GM18868 (cell line): ENCODE results near the gene SLC30A3.

Experiments used
- ATAC-seq: cut with Tn5 transposase; IDR thresholded peaks from one replicate; pipeline ENCODE4 v1.9.1; 2021; ENCODE audit warnings: mild to moderate bottlenecking, moderate library complexity; ENCODE audit not compliant: unreplicated experiment

Gene SLC30A3

GRCh38 chr2:27236626-27237025 lies 26.2 kb downstream of the SLC30A3 start:
- no peak for ATAC-seq

GRCh38 chr2:27236136-27236535 lies 26.7 kb downstream of the SLC30A3 start:
- ATAC-seq = no peak

- no peak for ATAC-seq
Measured at GRCh38 chr2:27233341-27233740, 29.5 kb downstream of the SLC30A3 start.

- no peak for ATAC-seq
Measured at GRCh38 chr2:27231921-27232320, 30.9 kb downstream of the SLC30A3 start.

GRCh38 chr2:27227501-27227900 lies 35.3 kb downstream of the SLC30A3 start:
- no peak for ATAC-seq

- no peak for ATAC-seq
Measured at GRCh38 chr2:27225526-27225925, 37.3 kb downstream of the SLC30A3 start.

- ATAC-seq = no peak
Measured at GRCh38 chr2:27223416-27223815, 39.4 kb downstream of the SLC30A3 start.

- ATAC-seq = no peak
Measured at GRCh38 chr2:27222407-27222806, 40.4 kb downstream of the SLC30A3 start.

GRCh38 chr2:27221166-27221565 lies 41.7 kb downstream of the SLC30A3 start:
- ATAC-seq = no peak

- ATAC-seq = no peak
Measured at GRCh38 chr2:27220091-27220490, 42.8 kb downstream of the SLC30A3 start.

- no peak for ATAC-seq
Measured at GRCh38 chr2:27219091-27219490, 43.8 kb downstream of the SLC30A3 start.

GRCh38 chr2:27218614-27219013 lies 44.2 kb downstream of the SLC30A3 start:
- no peak for ATAC-seq

- peak; percentile 83 for ATAC-seq
Measured at GRCh38 chr2:27217173-27218121, 45.4 kb downstream of the SLC30A3 start, which contains the start of gene CAD. Gene CAD, plus strand, starts transcription at chr2:27217369. Its CDS starts 183 bp downstream, at chr2:27217552.

- ATAC-seq = no peak
Measured at GRCh38 chr2:27216416-27217137, 46.3 kb downstream of the SLC30A3 start.

GRCh38 chr2:27214941-27215340 lies 47.9 kb downstream of the SLC30A3 start:
- no peak for ATAC-seq

- peak; percentile 9 for ATAC-seq
Measured at GRCh38 chr2:27212626-27213471, 50.0 kb downstream of the SLC30A3 start.

- ATAC-seq = peak; percentile 83
Measured at GRCh38 chr2:27211943-27212625, 50.8 kb downstream of the SLC30A3 start, which contains the start of the genes ATRAID and SLC5A6. Gene ATRAID, plus strand, starts transcription at chr2:27212041. Its CDS starts 328 bp downstream, at chr2:27212369. Gene SLC5A6, minus strand, starts transcription at chr2:27212268. Its CDS starts 4,618 bp downstream, at chr2:27207650.

GRCh38 chr2:27211241-27211942 lies 51.5 kb downstream of the SLC30A3 start:
- no peak for ATAC-seq

GRCh38 chr2:27209621-27210401 lies 53.0 kb downstream of the SLC30A3 start:
- ATAC-seq = no peak
